Loucy (cell line): ENCODE measurements around the gene CACNB2.

ENCODE experiments used
- H2AFZ ChIP-seq: fragments of 200-600 bp; sonication (generic); 2 replicates; pipeline ENCODE4 v1.6.0; 2016; ENCODE audit warnings: antibody characterized with exemption, mild to moderate bottlenecking, low read length, moderate library complexity
- H3F3A ChIP-seq: fragments of 200-600 bp; 2 replicates; pipeline ENCODE4 v1.6.0; 2016; ENCODE audit warnings: antibody characterized with exemption, low read depth, mild to moderate bottlenecking
- H3K27me3 ChIP-seq: fragments of 200-600 bp; sonication (generic); 2 replicates; pipeline ENCODE4 v1.6.1; 2014; ENCODE audit warnings: low read length, mild to moderate bottlenecking; ENCODE audit not compliant: insufficient read depth, poor library complexity, severe bottlenecking
- H3K36me3 ChIP-seq: fragments of 200-600 bp; sonication (generic); 2 replicates; pipeline ENCODE4 v1.6.1; 2016; ENCODE audit warnings: low read length; ENCODE audit not compliant: insufficient read depth
- H3K4me1 ChIP-seq: fragments of 200-600 bp; sonication (generic); 2 replicates; pipeline ENCODE4 v1.5.1; 2014; ENCODE audit warnings: low read length, mild to moderate bottlenecking; ENCODE audit not compliant: insufficient read depth, poor library complexity, severe bottlenecking
- H3K4me2 ChIP-seq: fragments of 200-600 bp; sonication (generic); 2 replicates; pipeline ENCODE4 v1.6.0; 2014; ENCODE audit warnings: antibody characterized with exemption, low read length, low read depth, mild to moderate bottlenecking; ENCODE audit not compliant: poor library complexity, severe bottlenecking
- H3K4me3 ChIP-seq: fragments of 200-600 bp; sonication (generic); 2 replicates; pipeline ENCODE4 v1.5.1; 2014; ENCODE audit warnings: low read length, mild to moderate bottlenecking, mixed read lengths; ENCODE audit not compliant: poor library complexity, severe bottlenecking
- H3K79me2 ChIP-seq: fragments of 200-600 bp; sonication (generic); 2 replicates; pipeline ENCODE4 v1.6.1; 2014; ENCODE audit warnings: low read length; ENCODE audit not compliant: insufficient read depth
- H3K9ac ChIP-seq: fragments of 200-600 bp; sonication (generic); 2 replicates; pipeline ENCODE4 v1.6.0; 2014; ENCODE audit warnings: mild to moderate bottlenecking, low read depth, low read length, moderate library complexity; ENCODE audit not compliant: poor library complexity, severe bottlenecking
- H3K9me2 ChIP-seq: fragments of 200-600 bp; sonication (generic); replicated peaks from 2 replicates; pipeline ENCODE4 v1.6.1; 2016; ENCODE audit warnings: low read depth, low read length, mixed read lengths
- H3K9me3 ChIP-seq: fragments of 200-600 bp; sonication (generic); 2 replicates; pipeline ENCODE4 v1.6.1; 2014; ENCODE audit warnings: mild to moderate bottlenecking, antibody characterized with exemption, low read length, low read depth; ENCODE audit not compliant: insufficient read depth
- H4K20me1 ChIP-seq: fragments of 200-600 bp; sonication (generic); 2 replicates; pipeline ENCODE4 v1.6.0; 2014; ENCODE audit warnings: antibody characterized with exemption, low read length, mild to moderate bottlenecking; ENCODE audit not compliant: insufficient read depth, poor library complexity, severe bottlenecking
- EZH2phosphoT487 ChIP-seq: fragments of 200-600 bp; IDR thresholded peaks from 2 replicates; pipeline ENCODE4 v1.6.1; 2018; ENCODE audit warnings: antibody characterized with exemption, mild to moderate bottlenecking, moderate library complexity, borderline replicate concordance
- TF ChIP-seq, protein P1 (sequence below): fragments of 200-600 bp; sonication (generic); conservative IDR thresholded peaks from 2 replicates; pipeline ENCODE4 v1.5.1; 2014; ENCODE audit warnings: mild to moderate bottlenecking, antibody characterized with exemption, low read length

CACNB2 gene

DNA sequence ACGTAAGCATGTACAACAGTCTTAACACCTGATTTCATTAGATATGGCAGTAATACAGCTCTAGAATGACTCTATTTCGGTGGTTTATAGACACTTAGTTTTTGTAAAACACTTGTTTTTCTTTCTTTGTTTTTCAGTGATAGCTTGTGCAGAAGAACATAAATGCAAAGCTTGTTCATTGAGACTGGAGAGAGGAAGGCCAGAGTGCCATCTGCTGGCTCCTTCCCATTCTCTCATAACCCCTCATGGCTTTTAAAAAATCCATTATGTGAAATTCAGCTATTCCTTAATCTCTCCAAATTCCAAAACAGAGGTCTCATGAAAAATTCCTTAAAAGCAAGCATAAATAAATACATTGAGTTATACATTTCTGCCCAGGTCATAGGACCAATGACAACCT lies 76.3 kb downstream of the CACNB2 start:
- Histone ChIP-seq H3K4me3 (no peak overlapping the region), H3K4me1 (no peaks in the 10 kb centered on the region), H3K9ac (no peak overlapping the region), H3K9me3 (no peaks in the 10 kb centered on the region), H3F3A (no peaks in the 10 kb centered on the region), H2AFZ (no peak overlapping the region), H3K27me3 (no peaks in the 10 kb centered on the region), H4K20me1 (no peaks in the 10 kb centered on the region), H3K4me2 (no peak overlapping the region), H3K36me3 (no peaks in the 10 kb centered on the region), H3K79me2 (no peaks in the 10 kb centered on the region), H3K9me2 (no peaks in the 10 kb centered on the region)
- TF ChIP-seq EZH2phosphoT487: no peak
- TF ChIP-seq, protein P1, sequence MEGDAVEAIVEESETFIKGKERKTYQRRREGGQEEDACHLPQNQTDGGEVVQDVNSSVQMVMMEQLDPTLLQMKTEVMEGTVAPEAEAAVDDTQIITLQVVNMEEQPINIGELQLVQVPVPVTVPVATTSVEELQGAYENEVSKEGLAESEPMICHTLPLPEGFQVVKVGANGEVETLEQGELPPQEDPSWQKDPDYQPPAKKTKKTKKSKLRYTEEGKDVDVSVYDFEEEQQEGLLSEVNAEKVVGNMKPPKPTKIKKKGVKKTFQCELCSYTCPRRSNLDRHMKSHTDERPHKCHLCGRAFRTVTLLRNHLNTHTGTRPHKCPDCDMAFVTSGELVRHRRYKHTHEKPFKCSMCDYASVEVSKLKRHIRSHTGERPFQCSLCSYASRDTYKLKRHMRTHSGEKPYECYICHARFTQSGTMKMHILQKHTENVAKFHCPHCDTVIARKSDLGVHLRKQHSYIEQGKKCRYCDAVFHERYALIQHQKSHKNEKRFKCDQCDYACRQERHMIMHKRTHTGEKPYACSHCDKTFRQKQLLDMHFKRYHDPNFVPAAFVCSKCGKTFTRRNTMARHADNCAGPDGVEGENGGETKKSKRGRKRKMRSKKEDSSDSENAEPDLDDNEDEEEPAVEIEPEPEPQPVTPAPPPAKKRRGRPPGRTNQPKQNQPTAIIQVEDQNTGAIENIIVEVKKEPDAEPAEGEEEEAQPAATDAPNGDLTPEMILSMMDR: peak; percentile 65

GRCh38 chr10:18217577-18217976 lies 77.4 kb downstream of the CACNB2 start:
- Histone ChIP-seq H3K4me1 (no peaks in the 10 kb centered on the region), H3K27me3 (no peaks in the 10 kb centered on the region), H3K79me2 (no peaks in the 10 kb centered on the region), H3K9ac (no peak overlapping the region), H2AFZ (no peak overlapping the region), H3K36me3 (no peaks in the 10 kb centered on the region), H3F3A (no peaks in the 10 kb centered on the region), H3K9me3 (no peaks in the 10 kb centered on the region), H4K20me1 (no peaks in the 10 kb centered on the region), H3K4me2 (no peak overlapping the region), H3K4me3 (no peak overlapping the region), H3K9me2 (no peaks in the 10 kb centered on the region)
- TF ChIP-seq, protein P1: no peak
- no peak for TF ChIP-seq EZH2phosphoT487

DNA sequence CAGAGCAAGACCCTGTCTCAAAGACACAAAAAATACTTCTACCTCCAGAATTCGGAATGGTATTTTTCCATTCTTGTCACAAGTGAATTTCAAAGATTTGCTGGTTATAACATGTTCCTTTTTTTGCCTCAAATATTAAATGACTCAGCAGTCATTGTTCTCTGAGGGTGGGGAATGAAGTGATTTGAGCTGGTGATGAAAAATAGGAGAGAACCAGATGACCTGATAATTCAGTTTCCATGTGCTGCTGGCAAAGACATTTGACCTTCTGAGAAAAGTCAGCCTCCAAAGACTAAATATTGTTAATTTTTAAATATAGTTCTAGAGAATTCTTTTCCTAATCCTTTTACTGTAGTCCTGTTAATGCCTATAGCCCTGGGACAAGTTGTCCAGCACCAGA lies 78.9 kb downstream of the CACNB2 start:
- no peaks in the 10 kb centered on the region for H3F3A ChIP-seq
- H3K36me3 ChIP-seq: no peaks in the 10 kb centered on the region
- no peaks in the 10 kb centered on the region for H3K27me3 ChIP-seq
- H3K9me2 ChIP-seq: no peaks in the 10 kb centered on the region
- TF ChIP-seq EZH2phosphoT487: no peak
- TF ChIP-seq, protein P1: no peak
- H3K4me1 ChIP-seq: no peaks in the 10 kb centered on the region
- no peaks in the 10 kb centered on the region for H3K9me3 ChIP-seq
- H4K20me1 ChIP-seq: no peaks in the 10 kb centered on the region
- H3K9ac ChIP-seq: no peak overlapping the region
- no peak overlapping the region for H3K4me2 ChIP-seq
- H3K79me2 ChIP-seq: no peaks in the 10 kb centered on the region
- no peak overlapping the region for H3K4me3 ChIP-seq
- no peak overlapping the region for H2AFZ ChIP-seq
